Fibroblast of pulmonary artery (primary cell): ENCODE data around the gene PPP1R15A.

Experiments
- DNase-seq: peaks from one replicate; pipeline ENCODE4 v3.0.0-alpha.2; 2010; ENCODE audit warnings: low read depth
- H3K4me3 ChIP-seq: replicated peaks from 2 replicates; pipeline ENCODE4 v1.5.1; 2011; ENCODE audit warnings: low read depth, mild to moderate bottlenecking, control low read depth, low read length, moderate library complexity
- CTCF ChIP-seq: IDR thresholded peaks from 2 replicates; pipeline ENCODE4 v1.5.1; 2011; ENCODE audit warnings: mild to moderate bottlenecking, control low read depth, low read length, inconsistent platforms; ENCODE audit errors: missing control alignments

The PPP1R15A gene

GRCh38 chr19:48858984-48859710, 13.1 kb upstream of the PPP1R15A start:
- TF ChIP-seq CTCF, result no peak
- no peak overlapping the region for H3K4me3 ChIP-seq

GRCh38 chr19:48859711-48860572, 12.3 kb upstream of the PPP1R15A start:
- no peak overlapping the region for H3K4me3 ChIP-seq
- no peak for DNase-seq
- no peak for TF ChIP-seq CTCF

More at GRCh38 chr19:48858984-48859710, 13.1 kb upstream of the PPP1R15A start:
- DNase-seq, result no peak

GRCh38 chr19:48861313-48861712, 10.9 kb upstream of the PPP1R15A start:
- DNase-seq, result no peak
- no peak for TF ChIP-seq CTCF
- H3K4me3 ChIP-seq, result no peak overlapping the region

- H3K4me3 ChIP-seq, result no peak overlapping the region
- no peak for DNase-seq
- no peak for TF ChIP-seq CTCF
Measured at GRCh38 chr19:48862827-48863226, 9.4 kb upstream of the PPP1R15A start.

GRCh38 chr19:48866692-48867091, 5.5 kb upstream of the PPP1R15A start:
- H3K4me3 ChIP-seq, result peak overlapping the region; percentile 61
- DNase-seq, result no peak
- TF ChIP-seq CTCF, result no peak

GRCh38 chr19:48867123-48867745, 5.0 kb upstream of the PPP1R15A start:
- no peak for DNase-seq
- peak overlapping the region; percentile 61 for H3K4me3 ChIP-seq

More at GRCh38 chr19:48867123-48867745, 5.0 kb upstream of the PPP1R15A start:
- TF ChIP-seq CTCF, result no peak
